GM18909 (cell line): ENCODE results near the gene PRAMEF9.
"Not testable (repeated sequence)": the region's sequence is repeated elsewhere in the genome, so short reads cannot be mapped to it uniquely, and the experiment has no call there.

ENCODE experiments used
- ATAC-seq: cut with Tn5 transposase; IDR thresholded peaks from one replicate; pipeline ENCODE4 v1.9.1; 2021; ENCODE audit warnings: mild to moderate bottlenecking; ENCODE audit not compliant: unreplicated experiment, poor library complexity

Gene PRAMEF9

DNA sequence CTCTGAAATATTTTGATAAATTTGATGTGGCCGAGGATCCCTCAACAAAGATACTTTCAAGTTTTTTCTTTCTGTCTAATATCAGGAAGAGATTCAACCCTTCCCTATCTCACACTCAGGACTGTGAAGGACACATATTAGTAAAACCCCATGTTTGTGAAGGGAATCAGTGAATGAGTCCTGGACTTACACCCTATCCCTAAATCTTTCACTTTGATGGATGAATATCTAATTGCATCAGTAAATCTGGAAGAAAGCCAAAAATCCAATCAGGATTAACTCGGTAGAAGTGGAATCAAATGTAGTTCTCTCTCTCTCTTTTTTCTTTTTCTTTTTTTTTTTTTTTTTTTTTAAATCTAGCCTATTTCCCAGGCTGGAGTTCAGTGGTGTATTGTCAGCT, at the start of gene PRAMEF9:
Gene PRAMEF9, plus strand, starts transcription at position 301 of the 400 bp plus-strand sequence. CDS start 3,433 bp downstream, outside the sequence.
- ATAC-seq: not testable (repeated sequence)

- ATAC-seq: not testable (repeated sequence)
Observed at GRCh38 chr1:13155909-13156308, 15.7 kb upstream of the PRAMEF9 start, which contains the start of gene PRAMEF26. PRAMEF26 (minus strand) TSS chr1:13156009; CDS start chr1:13153095, 2,914 bp downstream.

GRCh38 chr1:13165531-13165930, 6.1 kb upstream of the PRAMEF9 start, which contains the start of gene HNRNPCL4:
HNRNPCL4 (minus strand) TSS chr1:13165631; CDS start chr1:13165467, 164 bp downstream.
- not testable (repeated sequence) for ATAC-seq

DNA sequence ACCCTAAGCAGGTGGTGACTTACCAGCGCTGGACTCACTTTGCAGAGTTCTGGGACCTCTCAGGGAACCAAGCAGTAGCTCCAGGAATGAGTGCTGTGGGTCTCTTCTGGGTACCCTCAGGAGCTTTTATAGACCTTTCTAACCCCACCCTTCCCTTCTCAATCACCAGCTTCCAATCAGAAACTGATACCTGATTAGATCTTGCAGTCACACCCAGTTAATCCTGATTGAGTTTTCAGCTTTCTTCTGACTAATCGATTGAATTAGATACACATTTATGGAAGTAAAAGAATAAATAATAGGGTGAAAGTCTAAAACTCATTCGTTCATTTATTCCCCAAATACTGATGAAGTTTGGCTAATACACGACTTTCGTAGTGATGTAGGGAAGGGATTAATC, 29.7 kb downstream of the PRAMEF9 start, which contains the start of gene PRAMEF13:
Gene PRAMEF13, minus strand, starts transcription at position 101 of the 400 bp plus-strand sequence. CDS start 1,820 bp downstream, outside the sequence.
- not testable (repeated sequence) for ATAC-seq

GRCh38 chr1:13208712-13209111, 37.1 kb downstream of the PRAMEF9 start:
- ATAC-seq: not testable (repeated sequence)

GRCh38 chr1:13216619-13217018, 45.0 kb downstream of the PRAMEF9 start:
- ATAC-seq: not testable (repeated sequence)

DNA sequence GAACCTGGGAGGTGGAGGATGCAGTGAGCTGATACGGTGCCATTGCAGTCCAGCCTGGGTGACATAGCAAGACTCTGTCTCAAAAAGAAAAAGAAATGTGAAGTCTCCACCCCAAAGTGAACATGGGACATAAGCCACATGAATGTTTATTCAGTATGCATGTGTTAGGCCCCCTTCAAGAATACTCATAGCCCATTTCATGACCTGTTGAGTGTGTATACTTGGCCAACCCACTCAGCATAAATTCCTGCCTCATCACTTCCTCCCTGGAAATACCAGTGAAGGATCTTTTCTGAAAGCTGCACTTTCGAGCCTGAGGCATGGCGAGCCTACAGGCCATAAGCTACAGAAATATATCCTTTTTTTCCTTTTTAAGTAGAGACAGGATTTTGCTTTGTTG, 47.6 kb downstream of the PRAMEF9 start:
- ATAC-seq: not testable (repeated sequence)

DNA sequence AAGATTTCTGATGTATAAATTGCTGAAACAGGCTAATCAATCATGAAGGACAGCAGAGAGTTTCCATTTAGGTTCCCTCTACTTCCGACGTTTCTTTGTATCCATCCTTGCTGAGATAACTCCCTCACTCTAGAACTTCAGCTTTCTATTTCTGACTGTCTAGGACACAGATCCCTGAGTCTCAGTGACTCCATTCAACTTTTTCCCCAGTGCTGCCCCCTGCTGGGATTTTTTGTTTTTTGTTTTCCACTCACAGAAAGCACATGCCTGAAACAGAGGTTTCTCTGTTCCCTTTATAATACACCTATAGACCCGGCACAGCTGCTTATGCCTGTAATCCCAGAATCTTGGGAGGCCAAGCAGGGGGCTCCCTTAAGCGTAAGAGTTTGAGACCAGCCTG, 51.1 kb downstream of the PRAMEF9 start:
- ATAC-seq: not testable (repeated sequence)

DNA sequence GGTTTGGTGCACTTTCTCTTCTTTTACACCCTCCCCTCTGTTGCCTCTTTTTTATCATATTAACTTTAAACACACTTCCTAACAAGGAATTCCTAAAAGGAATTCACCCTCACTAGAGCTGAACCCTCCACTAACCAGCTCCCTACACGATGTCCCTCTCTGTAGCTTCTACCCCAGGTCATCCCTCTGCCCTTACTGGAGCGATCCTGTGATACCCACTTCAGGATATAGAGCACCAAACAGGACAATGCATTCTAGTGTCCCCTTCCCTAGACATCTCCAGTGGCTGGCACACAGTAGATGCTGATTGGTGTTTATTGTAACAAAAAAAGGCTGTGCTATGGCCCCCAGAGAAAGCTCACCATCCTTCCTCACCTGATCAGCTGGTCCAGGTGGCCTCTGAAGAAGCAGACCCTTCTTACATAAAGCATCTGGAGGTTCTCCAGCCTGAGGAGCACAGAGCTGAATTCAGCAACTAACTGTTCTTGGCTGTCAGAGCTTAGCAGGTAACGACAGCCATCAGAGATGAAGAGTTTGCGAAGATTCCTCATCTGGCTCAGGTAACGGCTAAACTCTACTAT, 52.9 kb downstream of the PRAMEF9 start:
- ATAC-seq: no peak

DNA sequence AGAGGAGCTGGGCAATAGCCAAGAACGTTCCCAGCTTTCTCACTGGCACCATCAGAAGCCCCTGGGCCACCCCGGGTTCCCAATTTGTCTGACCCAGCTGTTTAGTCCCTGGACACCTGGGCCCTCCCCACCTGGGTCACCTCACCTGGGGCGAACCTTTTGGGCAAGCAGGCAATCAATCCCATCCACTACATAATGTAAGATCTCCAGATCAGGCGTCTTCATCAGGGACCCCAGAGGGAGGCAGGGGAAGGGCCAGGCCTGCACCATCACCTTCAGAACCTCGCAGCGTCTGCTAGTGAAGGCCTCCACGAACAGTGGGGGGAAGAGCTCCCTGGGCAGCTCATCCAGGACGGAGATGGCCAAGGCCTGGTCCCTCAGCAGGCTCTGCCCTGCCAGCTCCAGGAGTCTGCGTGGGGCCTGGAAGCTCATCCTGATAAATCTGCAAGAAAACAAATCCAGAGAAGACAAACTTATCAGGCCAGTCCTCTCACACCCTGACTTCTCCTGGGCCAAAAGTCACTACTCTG, 54.1 kb downstream of the PRAMEF9 start, which contains the start of gene PRAMEF18:
Gene PRAMEF18, minus strand, starts transcription at position 480 of the 530 bp plus-strand sequence. Its CDS starts 48 bp downstream, at position 432.
- not testable (repeated sequence) for ATAC-seq

DNA sequence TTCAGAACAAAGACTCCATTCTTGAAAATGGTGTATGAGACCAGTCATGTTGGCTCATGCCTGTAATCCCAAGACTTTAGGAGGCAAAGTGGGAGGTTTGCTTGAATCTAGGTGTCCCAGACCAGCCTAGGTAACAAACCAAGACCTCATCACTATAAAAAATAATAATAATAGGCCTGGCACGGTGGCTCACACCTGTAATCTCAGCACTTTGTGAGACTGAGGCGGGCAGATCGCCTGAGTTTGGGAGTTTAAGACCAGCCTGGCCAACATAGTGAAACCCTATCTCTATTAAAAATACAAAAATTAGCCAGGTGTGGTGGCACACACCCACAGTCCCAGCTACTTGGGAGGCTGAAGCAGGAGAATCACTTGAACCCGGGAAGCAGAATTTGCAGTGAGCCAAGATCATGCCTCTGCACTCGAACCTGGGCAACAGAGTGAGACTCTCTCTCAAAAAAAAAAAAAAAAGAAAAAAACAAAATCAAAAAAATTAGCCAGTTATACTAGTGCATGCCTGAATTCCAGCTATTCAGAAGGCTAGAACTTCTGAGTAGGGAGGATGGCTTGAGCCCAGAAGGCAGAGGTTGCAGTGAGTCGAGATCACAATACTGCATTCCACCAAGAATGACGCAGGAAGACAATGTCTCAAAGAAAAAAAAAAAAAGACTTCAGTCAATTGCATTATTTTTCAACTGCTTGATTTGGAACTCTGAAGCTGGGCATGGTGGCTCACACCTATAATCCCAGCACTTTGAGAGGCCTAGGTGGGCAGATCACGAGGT, 55.8 kb downstream of the PRAMEF9 start:
- ATAC-seq: not testable (repeated sequence)

GRCh38 chr1:13228343-13228781, 56.7 kb downstream of the PRAMEF9 start:
- no peak for ATAC-seq
